ENCODE data around the gene CAMK2G.

Gene CAMK2G

DNA sequence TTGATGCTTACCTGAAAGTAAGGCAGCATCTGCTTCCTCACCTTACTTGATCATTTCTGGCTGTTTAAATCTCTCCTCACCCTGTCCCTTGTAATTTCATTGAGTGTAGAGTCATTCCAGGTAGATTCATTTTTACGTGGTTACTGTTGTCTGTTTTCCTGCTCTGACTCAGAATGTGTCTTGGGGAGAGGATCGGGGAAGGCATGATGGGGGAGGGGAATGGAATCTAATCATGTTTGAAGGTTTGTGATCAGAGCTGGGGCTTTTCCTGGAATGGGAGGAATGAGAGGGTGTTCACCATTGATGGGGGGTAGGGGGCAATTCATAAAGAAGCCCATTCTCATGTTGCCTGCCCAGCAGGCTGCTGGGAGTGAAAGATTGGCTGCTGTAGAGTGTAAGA is 111.4 kb downstream of the CAMK2G start:
- FAIRE-seq, result no peak
